Gastroesophageal sphincter (tissue), 4 donors: ENCODE results near the gene AKR1B15. TPM values are rescaled to one million over a fixed set of nuclear protein-coding genes. Genes with fewer than 3 reads are reported as not detected.

ENCODE experiments used
- ATAC-seq: fragments of 150-250 bp; one replicate; pipeline ENCODE4 v1.9.1; 2016; ENCODE audit warnings: mild to moderate bottlenecking, moderate library complexity
- H3K27ac ChIP-seq, 4 donors: fragments of 200-600 bp; sonication (generic) in 3 of 4; 1 replicate in 3 of 4; 2 replicates in 1 of 4; pipeline ENCODE4 v1.5.1; 2016 to 2019
- H3K27me3 ChIP-seq: fragments of 200-600 bp; sonication (generic); one replicate; pipeline ENCODE4 v1.5.1; 2019
- H3K36me3 ChIP-seq, 2 donors: fragments of 200-600 bp; sonication (generic); one replicate each; pipeline ENCODE4 v1.5.1; 2019; ENCODE audit warnings: control low read depth in 1 of 2
- H3K4me1 ChIP-seq, 3 donors: fragments of 200-600 bp; sonication (generic); 1 replicate in 2 of 3; 2 replicates in 1 of 3; pipeline ENCODE4 v1.5.1; 2016 to 2019; ENCODE audit warnings: control low read depth in 2 of 3
- H3K4me3 ChIP-seq, 2 donors: fragments of 200-600 bp; sonication (generic); one replicate each; pipeline ENCODE4 v1.5.1; 2019; ENCODE audit warnings: mild to moderate bottlenecking in 1 of 2, moderate library complexity in 1 of 2
- H3K9me3 ChIP-seq, 3 donors: fragments of 200-600 bp; sonication (generic); one replicate each; pipeline ENCODE4 v1.5.1; 2017 to 2019; ENCODE audit warnings: control low read depth in 2 of 3
- EP300 ChIP-seq: sonication (generic); formaldehyde crosslinking; IDR thresholded peaks from one replicate; pipeline ENCODE4 v1.6.1; 2017; ENCODE audit warnings: antibody characterized with exemption, mild to moderate bottlenecking
- POLR2A ChIP-seq, 2 donors: fragments of 450-650 bp; IDR thresholded peaks; one replicate each; pipeline ENCODE4 v1.6.1; 2017; ENCODE audit warnings: antibody characterized with exemption in 2 of 2, mild to moderate bottlenecking in 2 of 2, moderate library complexity in 1 of 2
- POLR2AphosphoS5 ChIP-seq: sonication (generic); formaldehyde crosslinking; IDR thresholded peaks from one replicate; pipeline ENCODE4 v1.6.1; 2017; ENCODE audit warnings: antibody characterized with exemption
- WGBS, 2 donors: methylation state at CpG; one replicate each; pipeline ENCODE4 v1.1.5; 2018; ENCODE audit warnings: low coverage in 1 of 2; 5-methylcytosine and 5-hydroxymethylcytosine counted together
- total RNA-seq, 4 donors: library from RNA; depleted of rRNA; stranded (reverse); fragments of >200 nt; gene quantifications; one replicate each; pipeline ENCODE4 v1.1.0, GENCODE V29; 2016
- TF ChIP-seq, protein P1 (sequence below), 4 experiments: fragments of 200-600 bp in 2 of 4; fragments of 450-650 bp in 2 of 4; sonication (generic) in 1 of 4; IDR thresholded peaks; one replicate each; pipeline ENCODE4 v1.5.1; 2017 to 2019; ENCODE audit warnings: antibody characterized with exemption in 4 of 4, mild to moderate bottlenecking in 2 of 4, moderate library complexity in 2 of 4

Gene AKR1B15
- total RNA-seq, 4 donors from 2014 or later = 0.35 TPM; not detected in 3

DNA sequence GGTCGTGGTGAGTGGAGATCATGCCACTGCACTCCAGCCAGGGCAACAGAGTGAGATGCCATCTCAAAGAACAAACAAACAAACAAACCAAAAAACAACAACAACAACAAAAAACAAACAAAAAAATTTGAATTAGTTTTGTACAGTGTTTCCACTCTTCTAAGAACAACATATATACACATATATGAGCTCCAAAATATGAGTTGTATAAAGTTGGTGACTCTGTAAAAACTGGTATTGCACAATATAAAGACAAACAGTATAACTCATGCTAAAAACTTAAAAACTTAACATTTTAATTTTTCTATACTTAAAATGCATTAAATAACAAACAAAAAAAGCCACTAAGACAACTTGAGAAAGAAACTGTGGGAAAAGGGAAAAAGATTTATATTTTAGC is 46.0 kb downstream of the AKR1B15 start:
- no peak for ATAC-seq
- TF ChIP-seq, protein P1, sequence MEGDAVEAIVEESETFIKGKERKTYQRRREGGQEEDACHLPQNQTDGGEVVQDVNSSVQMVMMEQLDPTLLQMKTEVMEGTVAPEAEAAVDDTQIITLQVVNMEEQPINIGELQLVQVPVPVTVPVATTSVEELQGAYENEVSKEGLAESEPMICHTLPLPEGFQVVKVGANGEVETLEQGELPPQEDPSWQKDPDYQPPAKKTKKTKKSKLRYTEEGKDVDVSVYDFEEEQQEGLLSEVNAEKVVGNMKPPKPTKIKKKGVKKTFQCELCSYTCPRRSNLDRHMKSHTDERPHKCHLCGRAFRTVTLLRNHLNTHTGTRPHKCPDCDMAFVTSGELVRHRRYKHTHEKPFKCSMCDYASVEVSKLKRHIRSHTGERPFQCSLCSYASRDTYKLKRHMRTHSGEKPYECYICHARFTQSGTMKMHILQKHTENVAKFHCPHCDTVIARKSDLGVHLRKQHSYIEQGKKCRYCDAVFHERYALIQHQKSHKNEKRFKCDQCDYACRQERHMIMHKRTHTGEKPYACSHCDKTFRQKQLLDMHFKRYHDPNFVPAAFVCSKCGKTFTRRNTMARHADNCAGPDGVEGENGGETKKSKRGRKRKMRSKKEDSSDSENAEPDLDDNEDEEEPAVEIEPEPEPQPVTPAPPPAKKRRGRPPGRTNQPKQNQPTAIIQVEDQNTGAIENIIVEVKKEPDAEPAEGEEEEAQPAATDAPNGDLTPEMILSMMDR (IDR thresholded peaks at IDR 0.05) = no peak
- H3K36me3 ChIP-seq = no peaks in the 10 kb centered on the region
- H3K27me3 ChIP-seq = no peaks in the 10 kb centered on the region
- H3K27ac ChIP-seq = peak overlapping the region in 3 of 4 donors; percentile 66 to 88 (median 85)
- WGBS, 2 donors = 29 to 83% methylated on average over 1 of the region's 1 CpG
- peaks cover 0 to 20% (median 12%) of the 10 kb centered on the region in 3 donors for H3K4me1 ChIP-seq
- no peak overlapping the region for H3K4me3 ChIP-seq
- no peaks in the 10 kb centered on the region for H3K9me3 ChIP-seq

GRCh38 chr7:134599371-134599770 is 50.5 kb downstream of the AKR1B15 start:
- Histone ChIP-seq H3K4me3 (no peak overlapping the region), H3K4me1 (peaks cover 0 to 17% (median 0%) of the 10 kb centered on the region in 3 donors), H3K27ac (no peak overlapping the region), H3K27me3 (no peaks in the 10 kb centered on the region), H3K9me3 (no peaks in the 10 kb centered on the region), H3K36me3 (no peaks in the 10 kb centered on the region)
- WGBS, 2 donors = 35 to 54% methylated on average over 3 of the region's 6 CpGs
- no peak for ATAC-seq
- no peak for TF ChIP-seq POLR2A (IDR thresholded peaks at IDR 0.05)
- TF ChIP-seq EP300 = no peak
- TF ChIP-seq, protein P1 (IDR thresholded peaks at IDR 0.05) = no peak

DNA sequence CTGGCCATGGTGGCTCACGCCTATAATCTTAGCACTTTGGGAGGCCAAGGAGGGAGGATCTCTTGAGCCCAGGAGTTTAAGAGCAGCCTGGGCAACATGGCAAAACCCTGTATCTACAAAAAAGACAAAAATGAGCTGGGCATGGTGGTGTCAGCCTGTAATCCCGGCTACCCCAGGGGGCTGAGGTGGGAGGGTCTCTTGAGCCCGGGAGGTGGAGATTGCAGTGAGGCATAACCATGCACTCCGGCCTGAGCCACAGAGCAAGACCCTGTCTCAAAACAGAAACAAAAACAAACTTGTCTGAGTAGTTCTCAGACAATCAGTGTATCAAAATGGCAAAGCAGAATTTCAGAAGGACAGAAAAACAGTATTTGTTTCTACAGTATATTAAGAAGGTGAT is 52.5 kb downstream of the AKR1B15 start:
- peaks cover 0 to 12% (median 0%) of the 10 kb centered on the region in 3 donors for H3K4me1 ChIP-seq
- WGBS, 2 donors = 62 to 100% methylated on average over 1 to 4 of the region's 4 CpGs
- no peak overlapping the region for H3K27ac ChIP-seq
- no peaks in the 10 kb centered on the region for H3K9me3 ChIP-seq
- ATAC-seq = no peak
- TF ChIP-seq EP300 = no peak
- no peak for TF ChIP-seq POLR2A (IDR thresholded peaks at IDR 0.05)
- TF ChIP-seq, protein P1 (IDR thresholded peaks at IDR 0.05) = no peak
- no peak for TF ChIP-seq POLR2AphosphoS5
- H3K27me3 ChIP-seq = no peaks in the 10 kb centered on the region
- no peak overlapping the region for H3K4me3 ChIP-seq
- H3K36me3 ChIP-seq = no peaks in the 10 kb centered on the region

DNA sequence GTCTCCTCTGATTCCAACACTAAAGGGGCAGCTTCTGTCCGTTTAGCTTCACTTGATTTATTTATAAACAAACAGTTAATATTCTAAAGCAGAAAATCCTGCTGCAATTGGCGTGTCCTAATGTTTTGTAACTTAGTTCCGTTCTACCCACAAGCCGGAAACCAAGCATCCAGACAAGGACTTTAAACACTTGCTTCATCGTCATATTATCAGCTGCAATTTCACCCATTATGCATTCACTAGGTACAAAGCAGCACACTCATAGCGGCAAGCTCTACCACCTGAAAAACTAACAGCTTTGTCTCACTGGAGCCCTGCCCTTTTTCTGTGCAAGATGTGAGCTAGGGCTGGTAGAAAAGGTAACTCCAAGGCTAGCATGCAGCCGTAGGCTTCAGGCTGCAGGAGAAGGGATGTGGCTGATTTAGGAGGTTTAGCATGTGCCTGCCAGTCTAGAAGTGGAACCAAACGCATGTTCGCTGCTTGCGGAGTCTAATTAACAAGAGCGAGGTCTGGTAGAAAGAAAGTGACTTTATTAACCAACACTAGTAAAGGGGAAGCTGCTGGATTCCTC is 54.1 kb downstream of the AKR1B15 start:
- H3K4me1 ChIP-seq = peaks cover 0 to 12% (median 0%) of the 10 kb centered on the region in 3 donors
- H3K27me3 ChIP-seq = no peaks in the 10 kb centered on the region
- no peak for ATAC-seq
- WGBS, 2 donors = 36 to 55% methylated on average over 8 to 10 of the region's 11 CpGs
- H3K36me3 ChIP-seq = no peaks in the 10 kb centered on the region
- H3K9me3 ChIP-seq = no peaks in the 10 kb centered on the region
- no peak for TF ChIP-seq EP300
- TF ChIP-seq POLR2A (IDR thresholded peaks at IDR 0.05) = no peak
- no peak for TF ChIP-seq POLR2AphosphoS5
- TF ChIP-seq, protein P1 (IDR thresholded peaks at IDR 0.05) = no peak
- H3K4me3 ChIP-seq = peak overlapping the region in 1 of 2 donors; percentile 13
- H3K27ac ChIP-seq = peak overlapping the region in 3 of 4 donors; percentile 6 to 27 (median 20)
